Gastroesophageal sphincter (tissue), 4 donors: ENCODE data around the gene CDH4. TPM values are rescaled to one million over a fixed set of nuclear protein-coding genes. Genes with fewer than 3 reads are reported as not detected.

Source experiments
- ATAC-seq: fragments of 150-250 bp; one replicate; pipeline ENCODE4 v1.9.1; 2016; ENCODE audit warnings: mild to moderate bottlenecking, moderate library complexity
- H3K27ac ChIP-seq, 4 donors: fragments of 200-600 bp; sonication (generic) in 3 of 4; 1 replicate in 3 of 4; 2 replicates in 1 of 4; pipeline ENCODE4 v1.5.1; 2016 to 2019
- H3K27me3 ChIP-seq: fragments of 200-600 bp; sonication (generic); one replicate; pipeline ENCODE4 v1.5.1; 2019
- H3K36me3 ChIP-seq, 2 donors: fragments of 200-600 bp; sonication (generic); one replicate each; pipeline ENCODE4 v1.5.1; 2019; ENCODE audit warnings: control low read depth in 1 of 2
- H3K4me1 ChIP-seq, 3 donors: fragments of 200-600 bp; sonication (generic); 1 replicate in 2 of 3; 2 replicates in 1 of 3; pipeline ENCODE4 v1.5.1; 2016 to 2019; ENCODE audit warnings: control low read depth in 2 of 3
- H3K4me3 ChIP-seq, 2 donors: fragments of 200-600 bp; sonication (generic); one replicate each; pipeline ENCODE4 v1.5.1; 2019; ENCODE audit warnings: mild to moderate bottlenecking in 1 of 2, moderate library complexity in 1 of 2
- H3K9me3 ChIP-seq, 3 donors: fragments of 200-600 bp; sonication (generic); one replicate each; pipeline ENCODE4 v1.5.1; 2017 to 2019; ENCODE audit warnings: control low read depth in 2 of 3
- EP300 ChIP-seq: sonication (generic); formaldehyde crosslinking; IDR thresholded peaks from one replicate; pipeline ENCODE4 v1.6.1; 2017; ENCODE audit warnings: antibody characterized with exemption, mild to moderate bottlenecking
- POLR2A ChIP-seq, 2 donors: fragments of 450-650 bp; IDR thresholded peaks; one replicate each; pipeline ENCODE4 v1.6.1; 2017; ENCODE audit warnings: antibody characterized with exemption in 2 of 2, mild to moderate bottlenecking in 2 of 2, moderate library complexity in 1 of 2
- POLR2AphosphoS5 ChIP-seq: sonication (generic); formaldehyde crosslinking; IDR thresholded peaks from one replicate; pipeline ENCODE4 v1.6.1; 2017; ENCODE audit warnings: antibody characterized with exemption
- WGBS, 2 donors: methylation state at CpG; one replicate each; pipeline ENCODE4 v1.1.5; 2018; ENCODE audit warnings: low coverage in 1 of 2; 5-methylcytosine and 5-hydroxymethylcytosine counted together
- total RNA-seq, 4 donors: library from RNA; depleted of rRNA; stranded (reverse); fragments of >200 nt; gene quantifications; one replicate each; pipeline ENCODE4 v1.1.0, GENCODE V29; 2016
- TF ChIP-seq, protein P1 (sequence below), 4 experiments: fragments of 200-600 bp in 2 of 4; fragments of 450-650 bp in 2 of 4; sonication (generic) in 1 of 4; IDR thresholded peaks; one replicate each; pipeline ENCODE4 v1.5.1; 2017 to 2019; ENCODE audit warnings: antibody characterized with exemption in 4 of 4, mild to moderate bottlenecking in 2 of 4, moderate library complexity in 2 of 4

The CDH4 gene
- total RNA-seq, 4 donors from 2014 or later: under 0.01 to 1.5 (median 0.42) TPM; not detected in 1

DNA sequence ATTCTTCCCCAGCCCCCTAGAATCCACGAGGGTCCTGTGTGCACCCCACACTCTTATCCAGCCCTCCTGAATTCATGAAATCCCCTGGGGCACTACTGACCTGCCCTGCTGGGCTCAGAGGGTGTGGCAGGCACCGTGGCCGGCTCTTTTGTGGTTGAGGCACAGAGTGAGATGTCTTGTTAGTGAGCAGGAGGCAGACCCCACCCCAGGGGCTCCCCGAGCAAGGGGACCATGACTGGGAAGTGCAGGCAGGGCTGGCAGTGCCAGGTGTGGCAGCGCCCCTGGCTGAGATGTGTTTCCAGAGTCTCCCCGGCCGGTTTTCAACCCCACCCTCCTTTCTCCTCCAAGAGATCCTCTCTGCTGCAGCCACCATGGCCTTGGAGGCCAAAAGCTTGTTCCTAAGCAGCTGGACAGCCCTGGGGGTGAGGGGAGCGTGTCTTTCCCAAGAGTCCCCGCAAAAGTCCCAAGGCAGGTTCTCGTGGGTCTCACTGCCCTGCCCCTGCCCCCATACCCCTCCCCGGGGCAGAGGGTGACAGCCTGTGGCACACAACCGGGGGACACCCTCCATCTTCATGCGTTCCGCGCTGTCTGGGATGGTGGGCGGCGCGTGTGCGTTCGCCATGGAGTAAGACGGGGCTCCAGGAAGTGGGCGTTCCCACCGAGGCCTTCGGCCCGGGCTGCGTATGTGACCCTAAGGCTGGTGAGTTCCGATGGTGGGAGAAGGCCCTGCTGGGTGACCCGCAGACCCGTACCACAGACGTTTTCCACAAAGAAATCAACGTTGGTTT lies 604.8 kb downstream of the CDH4 start:
- ATAC-seq: no peak
- Histone ChIP-seq H3K27me3 (peaks cover 9% of the 10 kb centered on the region), H3K36me3 (no peaks in the 10 kb centered on the region), H3K9me3 (peaks cover 0 to 8% (median 0%) of the 10 kb centered on the region in 3 donors), H3K4me3 (no peak overlapping the region), H3K4me1 (no peaks in the 10 kb centered on the region), H3K27ac (no peak overlapping the region)
- WGBS, 2 donors: 60% methylated on average over 1 of the region's 31 CpGs
- no peak for TF ChIP-seq POLR2A (IDR thresholded peaks at IDR 0.05)
- TF ChIP-seq, protein P1, sequence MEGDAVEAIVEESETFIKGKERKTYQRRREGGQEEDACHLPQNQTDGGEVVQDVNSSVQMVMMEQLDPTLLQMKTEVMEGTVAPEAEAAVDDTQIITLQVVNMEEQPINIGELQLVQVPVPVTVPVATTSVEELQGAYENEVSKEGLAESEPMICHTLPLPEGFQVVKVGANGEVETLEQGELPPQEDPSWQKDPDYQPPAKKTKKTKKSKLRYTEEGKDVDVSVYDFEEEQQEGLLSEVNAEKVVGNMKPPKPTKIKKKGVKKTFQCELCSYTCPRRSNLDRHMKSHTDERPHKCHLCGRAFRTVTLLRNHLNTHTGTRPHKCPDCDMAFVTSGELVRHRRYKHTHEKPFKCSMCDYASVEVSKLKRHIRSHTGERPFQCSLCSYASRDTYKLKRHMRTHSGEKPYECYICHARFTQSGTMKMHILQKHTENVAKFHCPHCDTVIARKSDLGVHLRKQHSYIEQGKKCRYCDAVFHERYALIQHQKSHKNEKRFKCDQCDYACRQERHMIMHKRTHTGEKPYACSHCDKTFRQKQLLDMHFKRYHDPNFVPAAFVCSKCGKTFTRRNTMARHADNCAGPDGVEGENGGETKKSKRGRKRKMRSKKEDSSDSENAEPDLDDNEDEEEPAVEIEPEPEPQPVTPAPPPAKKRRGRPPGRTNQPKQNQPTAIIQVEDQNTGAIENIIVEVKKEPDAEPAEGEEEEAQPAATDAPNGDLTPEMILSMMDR (IDR thresholded peaks at IDR 0.05): no peak
- no peak for TF ChIP-seq POLR2AphosphoS5
- no peak for TF ChIP-seq EP300

DNA sequence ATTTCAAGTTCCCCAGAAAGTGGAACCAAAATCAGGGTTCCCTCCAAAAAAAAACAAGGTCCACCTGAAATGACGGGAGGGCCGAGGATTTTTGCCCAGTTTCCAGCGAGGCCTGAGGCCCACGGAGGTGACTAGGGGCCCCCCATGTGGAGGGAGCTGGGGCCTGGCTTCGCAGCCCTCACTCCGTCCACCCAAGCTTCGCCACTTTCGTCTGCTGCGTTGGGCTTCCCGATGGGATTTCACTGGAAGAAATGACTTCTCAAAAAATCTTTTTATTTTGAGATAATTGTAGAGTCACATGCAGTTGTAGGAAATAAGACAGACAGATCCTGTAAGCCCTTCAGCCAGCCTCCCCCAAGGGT lies 605.3 kb downstream of the CDH4 start:
- no peak for TF ChIP-seq POLR2AphosphoS5
- TF ChIP-seq, protein P1 (IDR thresholded peaks at IDR 0.05): no peak
- TF ChIP-seq POLR2A (IDR thresholded peaks at IDR 0.05): no peak
- no peak for TF ChIP-seq EP300
- Histone ChIP-seq H3K27ac (no peak overlapping the region), H3K4me1 (no peaks in the 10 kb centered on the region), H3K36me3 (no peaks in the 10 kb centered on the region), H3K27me3 (peaks cover 9% of the 10 kb centered on the region), H3K4me3 (no peak overlapping the region), H3K9me3 (peaks cover 0 to 8% (median 0%) of the 10 kb centered on the region in 3 donors)
- no peak for ATAC-seq
- 82 to 92% methylated on average over 2 to 10 of the region's 10 CpGs for WGBS, 2 donors

DNA sequence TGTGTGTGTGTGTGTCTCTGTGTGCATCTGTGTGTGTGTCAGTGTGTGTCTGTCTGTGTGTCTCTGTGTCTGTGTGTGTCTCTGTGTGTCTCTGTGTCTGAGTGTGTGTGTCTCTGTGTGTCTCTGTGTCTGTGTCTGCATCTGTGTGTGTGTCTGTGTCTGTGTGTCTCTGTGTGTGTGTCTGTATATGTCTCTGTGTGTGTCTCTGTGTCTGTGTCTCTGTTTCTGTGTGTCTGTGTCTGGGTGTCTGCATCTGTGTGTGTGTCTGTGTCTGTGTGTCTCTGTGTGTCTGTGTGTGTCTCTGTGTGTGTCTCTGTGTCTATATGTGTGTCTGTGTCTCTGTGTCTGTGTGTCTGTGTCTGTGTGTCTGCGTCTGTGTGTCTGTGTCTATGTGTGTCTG lies 605.8 kb downstream of the CDH4 start:
- no peaks in the 10 kb centered on the region for H3K4me1 ChIP-seq
- peaks cover 0 to 8% (median 0%) of the 10 kb centered on the region in 3 donors for H3K9me3 ChIP-seq
- no peak overlapping the region for H3K4me3 ChIP-seq
- TF ChIP-seq EP300: no peak
- TF ChIP-seq POLR2A (IDR thresholded peaks at IDR 0.05): no peak
- TF ChIP-seq POLR2AphosphoS5: no peak
- TF ChIP-seq, protein P1 (IDR thresholded peaks at IDR 0.05): no peak
- peaks cover 10% of the 10 kb centered on the region for H3K27me3 ChIP-seq
- H3K27ac ChIP-seq: no peak overlapping the region
- WGBS, 2 donors: 83% methylated on average over 1 of the region's 1 CpG; no CpG with 5 or more reads in 1 of the 2 donors
- ATAC-seq: no peak
- H3K36me3 ChIP-seq: no peaks in the 10 kb centered on the region

DNA sequence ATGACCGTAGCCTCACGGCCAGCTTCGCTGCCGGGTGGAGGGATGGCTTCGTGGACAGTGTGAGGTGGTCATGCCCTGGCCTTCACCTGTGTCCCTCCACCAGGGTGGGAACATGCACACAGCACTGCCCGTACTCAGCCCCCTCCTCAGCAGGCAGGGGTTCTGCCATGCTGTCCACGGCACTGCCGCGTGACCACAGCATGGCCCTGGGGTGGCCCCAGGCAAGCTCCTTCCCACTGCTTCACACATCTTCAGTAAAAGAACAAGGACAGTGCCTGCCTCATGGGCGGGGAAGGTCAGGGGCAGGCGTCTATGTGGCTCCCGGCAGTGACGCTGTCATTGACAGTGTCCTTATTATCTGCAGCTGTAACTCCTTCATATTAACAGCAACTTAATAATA lies 607.7 kb downstream of the CDH4 start:
- TF ChIP-seq EP300: no peak
- TF ChIP-seq POLR2AphosphoS5: no peak
- TF ChIP-seq, protein P1 (IDR thresholded peaks at IDR 0.05): no peak
- TF ChIP-seq POLR2A (IDR thresholded peaks at IDR 0.05): no peak
- no peak for ATAC-seq
- no peaks in the 10 kb centered on the region for H3K36me3 ChIP-seq
- H3K27me3 ChIP-seq: peaks cover 13% of the 10 kb centered on the region
- WGBS, 2 donors: 80% methylated on average over 2 of the region's 13 CpGs; no CpG with 5 or more reads in 1 of the 2 donors
- no peak overlapping the region for H3K4me3 ChIP-seq
- H3K9me3 ChIP-seq: no peaks in the 10 kb centered on the region
- H3K27ac ChIP-seq: no peak overlapping the region
- no peaks in the 10 kb centered on the region for H3K4me1 ChIP-seq
